WI38 (cell line): ENCODE data around the gene EYA2.
"Not testable (repeated sequence)": the region's sequence is repeated elsewhere in the genome, so short reads cannot be mapped to it uniquely, and the experiment has no call there.

Source experiments
- H3K4me3 ChIP-seq: 2 replicates; pipeline ENCODE4 v1.5.1; 2011; ENCODE audit warnings: low read depth, mild to moderate bottlenecking, control low read depth, low read length
- TF ChIP-seq, protein P1 (sequence below): IDR thresholded peaks from 2 replicates; pipeline ENCODE4 v1.5.1; 2012; ENCODE audit warnings: low read depth, mild to moderate bottlenecking, control low read depth, low read length

EYA2 gene

DNA sequence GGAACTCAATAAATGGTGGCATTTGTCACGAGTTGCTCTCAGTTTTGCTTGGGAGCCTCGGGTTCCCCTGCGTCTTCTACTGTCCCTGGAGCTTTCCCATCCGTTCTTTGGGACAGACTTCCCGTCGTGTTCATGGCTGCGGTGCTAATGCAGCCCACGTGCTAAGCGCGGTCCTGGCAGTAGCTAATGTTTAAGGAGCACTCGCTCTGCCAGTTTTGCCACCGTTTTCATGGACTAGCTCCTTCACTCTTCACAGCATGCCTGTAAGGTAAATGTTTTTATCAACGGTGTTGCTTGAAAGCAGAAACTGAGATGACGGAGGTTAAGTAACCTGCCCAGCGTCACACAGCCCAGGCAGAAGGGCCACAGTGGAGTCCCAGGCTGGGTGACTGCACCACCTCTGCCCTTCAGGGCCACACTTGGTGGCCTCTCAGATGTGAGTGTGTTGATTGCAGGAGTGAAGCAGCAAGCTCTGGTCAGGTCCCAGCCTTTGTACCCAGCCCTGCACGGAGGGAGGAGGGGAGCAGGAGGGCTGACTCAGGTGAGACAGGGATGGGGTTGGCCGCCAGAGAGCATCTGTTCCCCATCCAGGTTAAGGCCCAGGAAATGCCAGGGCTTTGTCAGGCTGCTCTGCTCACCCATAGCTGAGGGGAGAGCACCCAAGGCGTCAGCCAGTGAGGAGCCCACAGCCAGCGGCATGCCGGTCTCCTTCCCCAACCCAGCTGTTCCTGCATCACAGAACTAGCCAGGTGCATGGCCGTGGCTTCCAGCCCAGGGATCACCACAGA lies 280.0 kb downstream of the EYA2 start:
- H3K4me3 ChIP-seq, result no peak overlapping the region
- TF ChIP-seq, protein P1, sequence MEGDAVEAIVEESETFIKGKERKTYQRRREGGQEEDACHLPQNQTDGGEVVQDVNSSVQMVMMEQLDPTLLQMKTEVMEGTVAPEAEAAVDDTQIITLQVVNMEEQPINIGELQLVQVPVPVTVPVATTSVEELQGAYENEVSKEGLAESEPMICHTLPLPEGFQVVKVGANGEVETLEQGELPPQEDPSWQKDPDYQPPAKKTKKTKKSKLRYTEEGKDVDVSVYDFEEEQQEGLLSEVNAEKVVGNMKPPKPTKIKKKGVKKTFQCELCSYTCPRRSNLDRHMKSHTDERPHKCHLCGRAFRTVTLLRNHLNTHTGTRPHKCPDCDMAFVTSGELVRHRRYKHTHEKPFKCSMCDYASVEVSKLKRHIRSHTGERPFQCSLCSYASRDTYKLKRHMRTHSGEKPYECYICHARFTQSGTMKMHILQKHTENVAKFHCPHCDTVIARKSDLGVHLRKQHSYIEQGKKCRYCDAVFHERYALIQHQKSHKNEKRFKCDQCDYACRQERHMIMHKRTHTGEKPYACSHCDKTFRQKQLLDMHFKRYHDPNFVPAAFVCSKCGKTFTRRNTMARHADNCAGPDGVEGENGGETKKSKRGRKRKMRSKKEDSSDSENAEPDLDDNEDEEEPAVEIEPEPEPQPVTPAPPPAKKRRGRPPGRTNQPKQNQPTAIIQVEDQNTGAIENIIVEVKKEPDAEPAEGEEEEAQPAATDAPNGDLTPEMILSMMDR, result no peak

DNA sequence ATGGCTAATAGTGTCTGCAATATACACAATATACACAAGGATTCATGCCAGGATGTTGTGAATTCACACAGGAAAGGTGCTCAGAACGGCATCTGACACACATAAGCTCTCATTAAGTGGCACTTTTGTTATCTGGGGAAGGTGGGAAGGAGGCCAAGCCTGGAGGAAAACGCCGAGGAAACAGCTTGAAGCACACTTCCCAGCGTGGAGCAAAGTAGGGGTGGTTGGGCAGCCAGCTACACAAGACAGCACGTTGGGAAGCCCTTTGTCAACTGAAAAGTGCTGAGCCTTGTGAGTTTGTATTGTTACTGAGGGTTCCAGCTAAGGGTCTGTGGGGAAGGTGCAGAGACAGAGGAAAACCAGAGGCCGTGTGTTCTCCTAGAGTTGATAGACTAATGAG lies 280.9 kb downstream of the EYA2 start:
- no peak overlapping the region for H3K4me3 ChIP-seq
- TF ChIP-seq, protein P1, result no peak

DNA sequence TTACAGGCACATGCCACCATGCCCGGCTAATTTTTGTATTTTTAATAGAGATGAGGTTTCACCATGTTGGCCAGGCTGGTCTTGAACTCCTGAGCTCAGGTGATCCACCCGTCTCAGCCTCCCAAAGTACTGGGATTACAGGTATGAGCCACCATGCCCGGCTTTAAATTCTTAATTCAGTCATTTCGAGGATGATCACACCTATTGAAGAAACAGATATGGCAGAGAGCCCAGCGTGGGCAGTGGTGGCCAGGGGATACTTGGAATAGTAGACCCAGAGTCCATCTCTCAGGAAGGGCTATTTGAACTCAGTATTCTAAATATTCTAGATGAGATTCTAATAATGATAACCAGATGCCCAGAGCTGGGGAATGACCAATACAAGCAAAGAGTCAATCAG lies 281.6 kb downstream of the EYA2 start:
- not testable (repeated sequence) for H3K4me3 ChIP-seq

- TF ChIP-seq, protein P1, result no peak
- H3K4me3 ChIP-seq, result no peak overlapping the region
These were observed 283.6 kb downstream of the EYA2 start for GRCh38 chr20:47178277-47178676.

DNA sequence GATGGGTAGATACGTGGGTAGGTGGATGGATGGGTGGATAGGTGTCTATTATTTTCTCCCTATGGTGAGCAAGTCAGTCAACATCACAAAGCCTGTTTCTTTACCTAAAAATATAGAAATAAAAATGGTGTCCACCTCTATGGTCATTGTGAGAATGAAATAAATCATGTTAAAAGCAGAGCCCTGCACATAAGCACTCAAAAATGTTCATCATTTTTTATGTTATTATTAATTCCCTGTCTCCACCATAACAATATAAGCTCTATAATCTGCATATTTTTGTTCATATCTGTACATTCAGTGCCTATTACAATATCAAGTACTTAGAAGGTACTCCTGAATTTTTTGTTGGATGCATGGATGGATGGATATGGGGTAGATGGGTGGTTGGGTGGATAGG lies 284.2 kb downstream of the EYA2 start:
- no peak overlapping the region for H3K4me3 ChIP-seq
- TF ChIP-seq, protein P1, result no peak

GRCh38 chr20:47179267-47179666 lies 284.6 kb downstream of the EYA2 start:
- H3K4me3 ChIP-seq, result no peak overlapping the region
- TF ChIP-seq, protein P1, result no peak

DNA sequence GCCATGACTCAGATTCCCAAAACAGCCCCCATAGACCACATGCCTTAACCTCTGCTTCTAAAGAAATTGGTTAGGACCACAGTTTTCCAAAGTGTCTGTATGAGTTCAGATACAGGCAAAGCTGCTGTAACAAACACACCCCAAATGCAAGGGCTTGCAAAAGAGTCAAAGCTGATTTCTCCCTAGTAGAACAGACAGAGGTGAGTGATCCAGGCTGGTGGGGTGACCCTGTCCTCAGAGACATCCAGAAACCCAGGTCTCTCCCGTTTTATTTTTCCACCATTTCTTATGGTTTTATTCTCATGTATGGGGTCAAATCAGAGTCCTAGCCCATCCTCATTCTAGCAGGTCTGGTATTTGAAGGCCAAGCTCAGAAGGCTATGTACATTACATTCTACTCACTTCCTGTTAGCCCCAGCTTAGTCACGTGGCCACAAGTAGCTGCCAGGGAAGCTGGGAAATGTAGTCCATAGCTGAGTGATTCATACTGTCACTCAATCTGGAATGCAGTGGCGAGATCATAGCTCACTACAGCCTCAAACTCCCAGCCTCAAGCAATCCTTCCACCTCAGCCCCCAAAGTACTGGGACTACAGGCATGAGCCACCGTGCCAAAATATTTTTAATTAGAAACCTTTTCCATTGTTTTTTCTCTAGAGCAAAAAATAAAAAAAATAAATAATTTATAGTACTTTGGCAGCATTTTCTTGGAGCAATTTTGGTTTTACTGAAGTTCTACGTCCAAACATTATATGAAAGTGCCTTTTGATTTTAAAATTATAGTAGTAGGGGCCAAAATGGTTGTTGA lies 286.6 kb downstream of the EYA2 start:
- H3K4me3 ChIP-seq, result no peak overlapping the region
- TF ChIP-seq, protein P1, result no peak
